HG03280 (cell line): Measurements from ENCODE around the gene DOCK1.

Experiments
- ATAC-seq: cut with Tn5 transposase; IDR thresholded peaks from one replicate; pipeline ENCODE4 v1.9.1; 2021; ENCODE audit warnings: mild to moderate bottlenecking, moderate library complexity; ENCODE audit not compliant: unreplicated experiment

DOCK1 gene

GRCh38 chr10:127442220-127442525 lies 536.9 kb downstream of the DOCK1 start:
- ATAC-seq: no peak

- no peak for ATAC-seq
Observed at GRCh38 chr10:127444155-127444554, 538.9 kb downstream of the DOCK1 start.

- no peak for ATAC-seq
Observed at GRCh38 chr10:127447197-127447596, 542.0 kb downstream of the DOCK1 start.

- no peak for ATAC-seq
Observed at GRCh38 chr10:127449490-127449889, 544.3 kb downstream of the DOCK1 start.

GRCh38 chr10:127450644-127451043 lies 545.4 kb downstream of the DOCK1 start:
- ATAC-seq: no peak

- no peak for ATAC-seq
Observed at GRCh38 chr10:127451628-127452027, 546.4 kb downstream of the DOCK1 start.

GRCh38 chr10:127452568-127452967 lies 547.3 kb downstream of the DOCK1 start:
- ATAC-seq: no peak

GRCh38 chr10:127453706-127454105 lies 548.5 kb downstream of the DOCK1 start:
- ATAC-seq: no peak

GRCh38 chr10:127456122-127456521 lies 550.9 kb downstream of the DOCK1 start:
- ATAC-seq: no peak

GRCh38 chr10:127458016-127458810 lies 553.0 kb downstream of the DOCK1 start:
- no peak for ATAC-seq

GRCh38 chr10:127458829-127459228 lies 553.6 kb downstream of the DOCK1 start:
- ATAC-seq: no peak

GRCh38 chr10:127459918-127460317 lies 554.7 kb downstream of the DOCK1 start:
- ATAC-seq: no peak

GRCh38 chr10:127462643-127463295 lies 557.5 kb downstream of the DOCK1 start:
- no peak for ATAC-seq

GRCh38 chr10:127463548-127463947 lies 558.3 kb downstream of the DOCK1 start:
- ATAC-seq: no peak

- ATAC-seq: no peak
Observed at GRCh38 chr10:127464561-127464960, 559.3 kb downstream of the DOCK1 start.

- ATAC-seq: no peak
Observed at GRCh38 chr10:127467811-127468210, 562.6 kb downstream of the DOCK1 start.

- ATAC-seq: no peak
Observed at GRCh38 chr10:127468632-127469031, 563.4 kb downstream of the DOCK1 start.

GRCh38 chr10:127470911-127471310 lies 565.7 kb downstream of the DOCK1 start:
- ATAC-seq: no peak

GRCh38 chr10:127472976-127473375 lies 567.7 kb downstream of the DOCK1 start:
- no peak for ATAC-seq

GRCh38 chr10:127474501-127474900 lies 569.3 kb downstream of the DOCK1 start:
- ATAC-seq: no peak

- no peak for ATAC-seq
Observed at GRCh38 chr10:127485153-127485857, 580.1 kb downstream of the DOCK1 start.

GRCh38 chr10:127486355-127486754 lies 581.1 kb downstream of the DOCK1 start:
- ATAC-seq: no peak
